Measurements from ENCODE around the gene SDC3.

SDC3 gene

GRCh38 chr1:30900931-30901560 lies 7.5 kb downstream of the SDC3 start:
- TF ChIP-seq CTCF (IDR thresholded peaks at IDR 0.05) = no peak
- H2AFZ ChIP-seq = no peak overlapping the region
- no peaks in the 10 kb centered on the region for H3K4me1 ChIP-seq
- H3K27me3 ChIP-seq (ENCODE audit: control insufficient read depth, insufficient read depth, low read length) = no peaks in the 10 kb centered on the region
- H3K27ac ChIP-seq = no peak overlapping the region
- H3K9ac ChIP-seq = no peak overlapping the region
- no peak overlapping the region for H3K4me2 ChIP-seq (ENCODE audit: low read length)
- no peaks in the 10 kb centered on the region for H3K79me2 ChIP-seq
- H3K4me3 ChIP-seq (ENCODE audit: low read depth, low read length) = no peak overlapping the region
- no peaks in the 10 kb centered on the region for H3K9me3 ChIP-seq (ENCODE audit: control insufficient read depth, low read length)
- no peaks in the 10 kb centered on the region for H3K36me3 ChIP-seq (ENCODE audit: control insufficient read depth, insufficient read depth, low read length)

GRCh38 chr1:30900486-30900885 lies 8.1 kb downstream of the SDC3 start:
- Histone ChIP-seq H3K9ac (no peak overlapping the region), H3K27ac (no peak overlapping the region), H3K27me3 (ENCODE audit: control insufficient read depth, insufficient read depth, low read length) (no peaks in the 10 kb centered on the region), H3K4me2 (ENCODE audit: low read length) (no peak overlapping the region), H2AFZ (no peak overlapping the region), H3K36me3 (ENCODE audit: control insufficient read depth, insufficient read depth, low read length) (no peaks in the 10 kb centered on the region), H3K4me1 (no peaks in the 10 kb centered on the region), H3K4me3 (ENCODE audit: low read depth, low read length) (no peak overlapping the region), H3K9me3 (ENCODE audit: control insufficient read depth, low read length) (no peaks in the 10 kb centered on the region), H3K79me2 (no peaks in the 10 kb centered on the region)
- TF ChIP-seq CTCF (IDR thresholded peaks at IDR 0.05) = no peak

GRCh38 chr1:30899577-30900389 lies 8.8 kb downstream of the SDC3 start:
- Histone ChIP-seq H3K4me2 (ENCODE audit: low read length) (no peak overlapping the region), H2AFZ (no peak overlapping the region), H3K9ac (no peak overlapping the region), H3K4me1 (no peaks in the 10 kb centered on the region), H3K27ac (no peak overlapping the region), H3K9me3 (ENCODE audit: control insufficient read depth, low read length) (no peaks in the 10 kb centered on the region), H3K27me3 (ENCODE audit: control insufficient read depth, insufficient read depth, low read length) (no peaks in the 10 kb centered on the region), H3K4me3 (ENCODE audit: low read depth, low read length) (no peak overlapping the region), H3K36me3 (ENCODE audit: control insufficient read depth, insufficient read depth, low read length) (no peaks in the 10 kb centered on the region), H3K79me2 (no peaks in the 10 kb centered on the region)
- TF ChIP-seq CTCF (IDR thresholded peaks at IDR 0.05) = no peak

GRCh38 chr1:30898031-30898815 lies 10.3 kb downstream of the SDC3 start:
- peaks cover 2% of the 10 kb centered on the region for H3K79me2 ChIP-seq
- no peaks in the 10 kb centered on the region for H3K36me3 ChIP-seq (ENCODE audit: control insufficient read depth, insufficient read depth, low read length)
- H3K4me1 ChIP-seq = no peaks in the 10 kb centered on the region
- H3K9ac ChIP-seq = no peak overlapping the region
- no peak overlapping the region for H3K4me2 ChIP-seq (ENCODE audit: low read length)
- no peak overlapping the region for H2AFZ ChIP-seq
- no peak for TF ChIP-seq CTCF (IDR thresholded peaks at IDR 0.05)
- H3K4me3 ChIP-seq (ENCODE audit: low read depth, low read length) = no peak overlapping the region
- no peaks in the 10 kb centered on the region for H3K27me3 ChIP-seq (ENCODE audit: control insufficient read depth, insufficient read depth, low read length)
- H3K27ac ChIP-seq = no peak overlapping the region
- H3K9me3 ChIP-seq (ENCODE audit: control insufficient read depth, low read length) = no peaks in the 10 kb centered on the region

Data from parathyroid adenoma (tissue), 2 donors.